Femur (tissue), 1 donor: ENCODE results near the gene SPSB1.

ENCODE experiments used
- DNase-seq: peaks from one replicate; pipeline ENCODE4 v3.0.0-alpha.2; 2017

SPSB1 gene

DNA sequence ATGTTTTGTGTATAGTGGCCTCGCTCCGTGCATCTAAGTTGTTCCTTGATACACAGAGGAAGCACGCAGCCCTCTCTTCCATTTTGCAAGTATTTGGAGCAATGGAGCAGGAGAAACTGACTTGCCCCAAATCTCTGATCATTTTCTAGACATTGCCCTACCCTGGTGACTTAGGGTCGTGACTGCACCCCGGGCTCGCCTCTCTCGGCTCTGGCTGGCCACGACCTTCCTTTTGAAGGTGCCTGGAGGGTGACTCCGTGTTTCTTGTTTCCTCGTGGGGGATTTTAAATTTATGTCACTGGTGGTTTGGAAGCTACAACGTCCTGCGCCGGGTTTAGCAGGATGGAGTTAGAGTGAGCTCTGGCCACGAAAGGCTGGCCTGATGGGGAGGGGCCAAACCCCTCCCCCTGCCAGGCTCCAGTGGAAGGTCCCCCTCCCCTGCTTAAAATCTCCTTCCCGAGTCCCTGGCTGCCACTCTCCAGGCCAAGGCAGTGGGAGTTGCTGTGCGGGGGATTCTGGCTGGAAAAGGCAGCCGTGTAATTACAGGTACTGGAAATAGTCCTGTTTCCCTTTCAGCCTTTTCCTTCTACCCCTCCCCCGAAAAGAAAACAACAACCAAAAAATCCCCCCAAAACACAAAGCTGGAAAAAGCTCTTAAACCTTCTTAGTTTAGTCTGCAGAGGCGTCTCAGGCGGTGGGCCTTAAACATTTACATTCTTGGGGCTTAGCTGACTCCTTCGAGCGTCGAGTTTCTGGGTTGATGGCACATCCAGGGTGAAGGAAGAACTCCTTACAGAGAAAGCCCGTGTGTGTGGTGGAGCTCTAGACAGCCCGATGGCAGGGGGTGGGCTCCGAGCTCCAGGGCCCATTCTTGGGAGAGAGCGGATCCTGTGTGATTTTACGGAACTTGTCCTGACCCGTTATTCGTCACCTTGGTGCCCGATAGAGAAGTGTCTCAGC lies 28.1 kb downstream of the SPSB1 start:
- DNase-seq, result no peak

DNA sequence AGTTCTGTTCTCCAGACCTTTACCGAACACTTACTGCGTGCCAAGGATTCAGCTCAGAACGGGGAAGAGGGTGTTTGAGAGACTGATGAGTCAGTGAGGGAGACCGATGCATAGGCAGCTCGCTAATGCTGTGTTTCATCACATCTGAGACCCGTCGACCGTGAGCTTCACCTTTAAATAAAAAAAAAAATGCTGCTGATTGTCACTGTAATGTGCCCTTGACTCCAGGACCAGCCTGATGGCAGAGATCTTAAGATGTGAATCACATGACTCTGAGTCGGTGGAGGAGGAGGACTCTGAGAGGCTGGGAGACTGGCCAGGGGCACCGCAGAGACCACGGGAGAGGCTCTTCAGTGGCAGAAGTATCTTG lies 28.8 kb downstream of the SPSB1 start:
- DNase-seq, result no peak

DNA sequence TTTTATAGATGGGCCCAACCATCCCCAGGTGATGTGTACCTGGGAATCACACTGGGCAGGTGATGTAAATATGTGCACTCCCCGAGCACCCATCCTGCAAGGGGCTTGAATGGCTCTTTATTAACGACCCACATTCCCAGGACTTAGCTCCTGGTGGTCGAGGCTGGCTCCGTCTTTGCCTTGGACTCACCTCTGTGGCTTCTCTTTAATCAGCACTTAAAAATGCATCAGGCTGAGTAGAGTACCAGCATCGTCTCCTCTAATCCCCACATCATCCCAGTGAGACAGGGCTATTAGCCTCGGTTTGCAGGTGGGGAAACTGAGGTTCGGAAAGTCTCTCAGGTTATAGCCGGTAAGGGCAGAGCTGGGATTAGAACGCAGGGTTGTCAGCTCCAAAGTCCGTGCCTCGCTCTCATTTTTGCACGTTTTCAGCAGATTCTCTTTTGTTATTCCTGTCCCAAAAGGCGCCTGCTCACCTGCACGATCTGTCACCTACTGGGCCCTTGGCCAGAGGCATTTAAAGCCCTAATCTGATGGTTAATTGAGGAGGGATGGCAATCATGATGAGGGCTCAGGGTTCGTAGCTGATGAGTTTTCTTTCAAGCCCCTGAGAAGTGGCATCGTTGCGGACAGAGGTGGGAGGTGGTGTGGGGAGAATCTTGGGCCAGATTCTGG lies 29.4 kb downstream of the SPSB1 start:
- no peak for DNase-seq

DNA sequence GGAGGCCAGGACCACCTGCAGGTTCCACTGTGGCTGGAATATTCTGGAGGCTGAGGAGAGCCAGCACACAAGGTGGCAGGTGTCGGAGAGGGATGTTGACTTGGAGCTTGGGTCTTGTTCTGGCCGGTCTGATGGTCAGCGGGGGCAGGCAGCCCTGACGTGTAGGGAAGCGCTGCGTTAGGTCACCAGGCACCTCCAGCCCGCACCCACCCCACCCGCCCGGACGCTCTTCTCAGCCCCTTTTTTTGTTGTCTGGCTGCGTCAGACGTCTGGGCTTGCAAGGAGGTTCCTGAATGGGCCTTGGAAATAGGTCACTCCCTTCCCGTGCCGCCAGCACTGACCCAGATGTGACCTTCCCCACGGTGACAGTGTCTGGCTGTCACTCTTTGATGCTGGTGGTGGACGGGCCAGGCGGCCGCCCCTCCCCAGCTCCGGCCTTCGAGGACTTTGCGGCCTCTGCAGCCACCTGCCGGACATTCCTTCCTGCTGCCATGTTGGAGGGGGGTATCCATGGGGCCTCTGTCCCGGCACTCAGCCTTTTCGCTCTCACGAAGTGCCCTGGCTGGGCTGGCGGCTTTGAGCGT lies 30.1 kb downstream of the SPSB1 start:
- DNase-seq, result no peak

DNA sequence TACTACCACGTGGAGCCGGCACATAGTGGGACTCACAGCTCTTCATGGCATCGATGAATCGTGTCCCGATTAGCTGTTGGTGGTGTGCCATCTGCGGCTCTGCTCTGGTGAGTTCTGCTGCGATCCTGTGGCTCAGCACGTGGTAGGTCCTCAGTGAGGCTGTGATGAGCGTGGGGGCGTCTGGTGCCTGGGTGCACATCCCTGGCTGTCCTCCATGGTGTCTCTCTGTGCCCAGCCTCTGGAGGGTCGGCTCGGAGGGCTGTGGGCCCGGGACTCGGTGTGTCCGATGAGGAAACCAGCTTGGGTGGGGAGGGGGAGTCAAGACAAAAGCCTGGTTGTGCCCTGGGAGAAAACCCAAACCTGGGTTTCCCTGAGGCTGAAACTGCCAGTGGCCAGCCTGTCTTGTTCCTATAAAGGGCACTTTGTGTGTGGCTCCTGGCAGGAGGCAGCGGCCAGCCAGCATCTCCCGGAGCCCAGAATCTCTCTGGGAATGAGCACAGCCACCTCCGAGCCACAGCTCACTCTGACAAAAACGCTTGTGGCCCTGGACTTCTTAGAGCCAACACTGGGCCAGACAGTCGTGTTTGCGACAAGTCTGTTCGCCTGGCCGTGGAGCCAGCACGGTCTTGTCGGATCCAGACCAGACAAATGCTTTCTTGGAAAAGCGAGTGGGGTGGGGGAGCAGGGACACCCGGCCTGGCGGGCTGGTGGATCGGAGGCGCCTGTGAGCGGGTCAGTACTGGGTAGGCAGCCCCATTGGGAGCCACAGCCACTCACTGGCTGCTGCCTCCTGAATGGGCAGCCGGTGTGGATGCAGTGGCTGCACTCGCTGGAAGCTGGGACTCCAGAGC lies 31.8 kb downstream of the SPSB1 start:
- DNase-seq, result no peak

DNA sequence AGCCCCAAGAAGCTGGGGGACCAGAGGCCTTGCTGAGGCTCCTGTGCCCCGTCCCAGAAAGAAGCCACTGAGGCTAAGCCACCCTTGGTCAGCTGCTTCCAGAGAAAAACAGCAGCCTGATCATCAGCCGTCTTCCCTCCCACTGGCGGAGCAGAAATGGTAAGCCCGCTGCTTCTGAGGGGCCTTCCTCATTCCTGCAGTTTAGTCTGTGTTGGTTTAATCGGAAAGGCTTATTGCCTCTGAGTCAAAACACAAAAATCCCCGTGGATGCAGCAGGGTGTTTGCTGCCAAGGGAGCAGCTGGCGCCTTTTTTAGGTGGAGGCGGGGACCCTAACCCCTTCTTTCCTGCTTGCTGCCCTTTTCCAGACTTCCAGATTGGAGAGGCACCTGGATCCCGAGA lies 33.9 kb downstream of the SPSB1 start:
- DNase-seq, result peak; percentile 58

DNA sequence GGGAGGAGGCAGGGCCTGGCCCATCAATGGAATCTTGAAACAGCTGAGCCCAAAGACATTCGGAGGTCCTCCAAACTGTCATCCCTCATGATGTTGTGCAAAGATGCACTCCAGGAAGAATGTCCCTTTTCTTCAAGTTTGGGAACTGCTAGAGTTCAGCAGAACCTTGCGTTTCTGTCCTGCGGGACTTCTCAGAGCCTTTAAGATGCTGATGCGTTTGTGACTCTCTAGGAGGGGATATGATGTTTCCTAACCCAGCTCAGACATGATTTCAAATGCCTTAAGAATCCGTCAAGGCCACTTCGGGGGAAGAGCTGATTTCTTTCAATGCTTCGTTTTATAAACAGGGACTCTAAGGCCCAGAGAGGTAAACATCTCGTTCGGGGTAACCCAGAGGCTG lies 35.5 kb downstream of the SPSB1 start:
- DNase-seq, result no peak

DNA sequence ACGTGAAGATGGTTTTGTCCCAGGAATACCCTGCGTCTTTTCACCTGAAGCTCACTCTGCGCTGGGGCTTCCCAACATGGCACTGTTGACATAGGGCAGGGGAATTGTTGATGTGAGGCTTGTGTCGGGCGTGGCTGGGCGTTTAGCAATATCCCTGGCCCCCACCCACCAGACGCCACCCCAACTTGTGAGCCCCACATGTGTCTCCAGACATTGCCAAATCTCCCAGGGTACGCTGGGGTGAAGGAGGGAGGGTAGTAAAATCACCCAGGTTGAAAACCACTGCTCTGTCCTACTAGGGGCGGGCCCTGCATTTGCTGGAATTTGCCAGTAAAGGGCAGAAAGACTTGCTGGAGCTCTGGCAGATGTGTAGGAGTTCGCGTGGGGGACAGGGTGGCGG lies 36.0 kb downstream of the SPSB1 start:
- DNase-seq, result no peak

DNA sequence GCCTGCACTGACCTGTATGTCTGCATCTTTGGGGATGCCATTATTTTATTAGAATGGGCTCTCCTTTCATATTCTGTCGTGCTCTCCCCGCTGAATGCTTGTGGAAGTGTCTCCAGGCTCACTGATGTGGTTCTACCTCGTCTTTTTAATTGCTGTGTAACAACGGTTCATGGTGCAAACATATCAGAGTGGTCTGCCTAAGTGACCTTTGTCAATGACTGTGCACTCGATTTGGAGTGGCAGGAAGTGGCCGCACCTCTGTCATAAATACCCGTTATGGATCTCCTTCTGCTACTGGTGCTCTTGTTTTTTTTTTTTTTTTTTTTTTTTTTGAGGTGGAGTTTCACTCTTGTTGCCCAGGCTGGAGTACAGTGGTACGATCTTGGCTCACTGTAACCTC lies 38.3 kb downstream of the SPSB1 start:
- DNase-seq, result no peak

DNA sequence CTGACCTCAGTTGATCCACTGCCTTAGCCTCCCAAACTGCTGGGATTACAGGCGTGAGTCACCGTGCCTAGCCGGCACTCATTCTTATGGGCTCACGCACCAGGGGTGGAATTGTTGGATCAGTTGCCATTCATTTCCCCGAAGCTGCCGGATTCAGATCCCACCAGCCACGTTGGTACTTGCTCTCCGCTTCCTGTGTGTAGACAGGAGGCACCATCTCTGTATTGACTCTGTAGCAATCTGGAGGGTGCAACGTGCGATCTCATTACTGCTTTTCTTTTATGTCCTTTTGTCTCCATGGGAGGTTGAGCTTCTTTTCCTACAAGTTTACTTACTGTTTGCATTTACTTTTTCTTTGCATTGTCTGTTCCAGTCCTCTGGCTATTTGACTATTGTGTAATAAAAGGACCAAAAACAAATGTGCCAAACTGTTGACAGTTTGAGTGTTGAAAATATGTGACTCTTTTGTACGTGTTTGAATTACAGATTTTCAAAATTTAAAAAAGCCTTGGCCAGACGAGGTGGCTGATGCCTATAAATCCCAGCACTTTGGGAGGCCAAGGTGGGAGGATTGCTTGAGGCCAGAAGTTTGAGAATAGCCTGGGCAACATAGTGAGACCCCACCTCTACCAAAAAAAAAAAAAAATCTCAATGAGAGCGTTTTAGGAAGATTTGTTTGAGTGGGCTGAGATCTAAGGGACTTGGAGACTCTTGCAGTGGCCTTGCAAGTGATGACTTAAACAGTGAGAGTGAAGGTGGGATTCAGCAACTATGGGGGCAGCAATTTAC lies 39.1 kb downstream of the SPSB1 start:
- DNase-seq, result no peak

DNA sequence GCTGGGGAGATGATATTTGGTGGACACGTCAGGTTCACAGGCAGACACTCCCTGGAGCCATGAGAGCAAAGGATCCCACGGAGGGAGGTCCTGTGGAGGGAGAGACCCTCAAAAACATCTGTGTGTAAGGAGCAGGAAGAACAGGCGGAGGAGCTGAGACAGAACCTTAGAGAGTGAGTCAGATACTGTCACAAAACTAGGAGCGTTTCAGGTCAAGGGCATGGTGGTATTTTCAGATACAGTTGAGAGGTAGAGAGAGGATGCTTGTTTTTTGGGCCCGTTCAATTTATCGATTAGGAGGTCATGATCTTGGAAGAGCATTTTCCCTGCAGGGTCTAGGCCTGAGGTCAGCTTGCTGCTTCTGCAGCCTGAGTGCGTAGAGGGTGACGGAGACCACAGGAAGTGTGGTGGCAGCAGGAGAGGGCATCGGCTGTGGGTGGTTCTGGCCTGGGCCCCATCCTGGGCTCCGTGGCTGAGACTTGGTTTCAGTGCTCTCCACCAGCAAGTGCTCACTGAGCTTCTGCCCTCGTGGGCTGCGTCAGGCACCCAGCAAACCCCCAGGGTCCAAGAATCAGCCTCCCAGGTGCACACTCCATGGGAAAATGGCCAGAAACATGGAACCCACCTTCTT lies 39.9 kb downstream of the SPSB1 start:
- no peak for DNase-seq

DNA sequence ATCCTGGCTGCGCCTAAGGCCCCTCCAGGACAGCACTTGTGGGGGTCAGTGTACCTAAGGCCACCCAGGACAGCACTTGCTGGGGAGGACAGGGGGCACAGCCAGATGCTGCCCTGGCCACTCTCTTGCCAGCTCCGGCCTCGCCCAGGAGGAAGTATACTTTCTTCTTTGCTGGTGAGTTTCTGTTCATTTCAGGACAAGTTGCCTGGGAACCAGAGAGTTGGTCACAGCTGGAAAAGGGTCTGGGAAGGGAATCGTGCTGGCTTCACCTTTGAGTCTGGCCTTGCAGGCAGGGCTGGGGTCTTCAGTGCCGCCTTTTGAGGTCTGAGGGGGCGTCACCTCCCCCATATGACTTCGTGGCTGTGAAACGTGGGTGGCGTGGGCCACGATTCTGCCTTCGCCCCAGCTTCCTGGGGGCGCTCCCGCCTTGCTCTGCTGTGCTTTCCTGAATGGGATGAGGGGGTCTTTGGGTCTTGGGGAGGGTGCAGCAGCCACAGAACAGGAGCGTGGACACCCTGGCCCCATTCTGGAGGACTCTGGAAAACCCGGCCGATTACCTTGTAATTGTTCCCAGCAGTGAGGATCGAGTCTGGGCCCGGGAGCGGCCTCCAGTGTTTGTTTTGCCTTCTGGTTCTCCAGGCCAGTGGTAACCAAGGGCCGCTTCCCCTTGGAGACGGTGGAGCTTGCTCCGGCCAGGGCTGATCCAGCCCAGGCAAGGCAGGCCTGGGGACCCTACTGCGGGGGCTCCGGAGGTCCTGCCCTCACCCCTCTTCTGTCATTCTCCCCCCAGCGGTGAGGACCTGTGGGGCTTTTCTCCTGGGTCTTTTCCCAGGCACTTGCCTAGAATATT lies 45.9 kb downstream of the SPSB1 start:
- peak; percentile 91 for DNase-seq

DNA sequence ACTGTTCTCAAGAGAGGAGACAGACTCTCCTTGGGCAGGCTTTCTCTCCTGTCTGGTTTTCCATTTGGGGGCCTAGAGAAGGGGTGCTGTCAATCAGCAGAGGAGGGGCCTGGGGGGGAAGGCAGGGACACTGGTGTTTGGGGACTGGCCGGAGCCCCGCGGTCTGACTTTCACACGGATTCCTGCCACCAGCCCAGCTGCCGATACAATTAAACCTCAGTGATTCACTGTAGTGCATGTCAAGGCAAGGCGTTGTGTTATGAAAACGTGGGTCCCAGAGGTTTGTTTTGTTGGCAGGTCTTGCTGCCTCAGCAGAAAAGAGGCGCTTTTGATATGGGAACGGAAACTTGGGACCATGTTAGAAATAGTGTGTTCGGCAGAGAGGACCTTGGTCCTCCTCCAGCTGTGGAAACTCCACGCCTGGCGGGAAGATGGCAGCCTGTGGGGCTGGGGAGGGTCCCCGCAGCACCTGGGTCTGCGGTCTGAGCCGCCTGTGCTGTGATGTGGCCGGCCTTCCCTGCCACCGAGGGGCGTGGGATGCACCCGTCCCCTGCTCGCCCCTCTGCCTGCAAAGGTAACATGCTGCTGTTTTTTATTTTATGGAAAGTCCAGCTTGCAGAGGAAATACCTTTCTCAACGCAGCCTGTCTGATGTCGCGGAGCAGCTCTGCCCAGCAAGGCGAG lies 47.6 kb downstream of the SPSB1 start:
- DNase-seq, result peak; percentile 70

DNA sequence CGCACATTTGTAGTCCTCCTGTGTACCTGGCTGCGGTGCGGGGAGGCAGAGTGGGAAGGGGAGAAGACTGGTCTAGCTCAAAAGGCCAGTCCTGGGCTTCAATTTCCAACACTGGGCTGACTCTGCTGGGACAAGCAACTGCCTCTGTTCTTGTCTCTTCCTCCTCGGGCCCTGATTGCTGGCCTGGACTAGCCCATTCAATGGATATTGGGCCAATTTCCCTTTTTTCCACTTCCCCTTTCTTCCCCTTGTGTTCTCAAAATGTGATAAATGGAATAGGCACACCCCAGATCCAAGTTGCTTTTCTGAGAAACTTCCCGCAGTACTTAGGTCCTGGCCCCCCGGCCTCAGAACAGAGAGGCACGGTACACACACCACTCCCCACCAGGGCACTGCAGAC lies 48.2 kb downstream of the SPSB1 start:
- no peak for DNase-seq

DNA sequence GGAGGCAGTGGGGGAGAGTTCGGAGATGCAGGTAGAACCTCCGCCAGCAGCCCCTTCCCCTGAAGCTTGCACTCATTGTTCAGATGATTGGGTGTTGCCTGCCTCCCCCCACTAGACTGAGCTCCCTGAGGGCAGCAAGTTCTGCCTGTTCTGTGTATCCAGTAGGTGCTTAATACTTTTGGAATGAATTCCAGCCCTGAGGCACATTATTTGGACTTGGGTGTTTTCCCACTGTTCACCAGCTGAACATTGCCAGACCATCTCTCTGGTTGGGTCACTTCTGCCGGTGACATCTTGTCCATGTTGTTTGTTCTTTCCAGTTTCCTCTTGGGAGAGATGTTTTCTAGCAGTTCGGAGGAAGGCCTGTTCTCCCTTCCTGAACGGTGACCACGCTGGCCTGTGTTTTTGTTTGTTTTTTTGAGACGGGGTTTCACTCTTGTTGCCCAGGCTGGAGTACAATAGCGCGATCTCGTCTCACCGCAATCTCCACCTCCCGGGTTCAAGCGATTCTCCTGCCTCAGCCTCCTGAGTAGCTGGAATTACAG lies 48.7 kb downstream of the SPSB1 start:
- DNase-seq, result no peak

DNA sequence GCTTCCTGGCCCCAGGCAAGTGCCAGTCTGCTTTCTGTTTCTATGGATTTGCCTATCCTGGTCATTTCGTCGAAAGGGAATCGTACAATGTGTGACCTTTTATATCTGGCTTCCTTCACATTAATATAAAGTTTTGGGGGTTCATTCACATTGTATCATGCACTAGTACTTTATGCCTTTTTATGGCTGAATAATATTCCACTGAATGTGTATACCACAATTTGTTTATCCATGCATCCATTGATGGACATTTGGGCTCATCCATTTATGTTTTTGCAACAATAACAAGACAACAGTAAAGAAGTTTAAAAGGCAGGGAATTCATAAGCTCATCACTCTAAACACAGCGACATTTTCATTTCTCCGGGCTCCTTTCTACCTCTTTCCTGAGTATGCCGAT lies 50.6 kb downstream of the SPSB1 start:
- DNase-seq, result no peak

DNA sequence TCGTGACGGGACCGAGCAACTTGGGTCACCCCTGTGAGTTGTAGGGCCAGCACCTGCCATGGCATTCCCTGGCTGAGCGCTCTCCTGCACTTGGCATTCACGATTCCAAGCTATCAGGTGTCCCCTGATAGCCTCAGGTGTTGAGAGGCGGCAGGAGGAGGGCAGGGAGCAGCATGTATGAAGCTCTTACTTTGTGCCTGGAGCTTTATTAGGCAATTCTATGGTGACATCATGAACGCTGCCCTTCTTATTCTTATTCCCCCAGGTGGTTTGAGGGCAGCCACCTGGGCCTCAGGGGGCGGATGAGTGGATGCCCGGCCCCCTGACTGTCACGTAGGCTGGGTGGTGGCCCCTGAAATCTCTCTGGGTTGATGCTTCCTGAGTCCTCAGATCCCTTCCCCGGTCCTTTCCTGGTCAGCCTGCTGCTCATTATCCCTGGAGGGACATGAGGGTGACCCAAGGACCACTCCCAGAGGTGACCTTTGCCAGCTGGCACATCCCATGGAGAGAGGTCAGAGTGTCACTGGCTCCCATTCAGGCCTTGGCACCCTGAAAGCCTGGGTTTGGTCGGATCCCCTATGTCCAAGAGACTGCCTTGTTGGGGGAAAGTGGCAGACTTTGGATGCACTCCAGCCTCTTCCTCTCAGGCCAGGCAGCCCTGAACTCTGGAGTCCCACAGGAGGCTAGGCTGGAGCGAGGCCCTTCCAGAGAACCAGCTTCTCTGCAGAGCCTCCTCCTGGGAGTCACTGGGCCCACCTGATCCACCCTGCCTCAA lies 51.9 kb downstream of the SPSB1 start:
- no peak for DNase-seq

DNA sequence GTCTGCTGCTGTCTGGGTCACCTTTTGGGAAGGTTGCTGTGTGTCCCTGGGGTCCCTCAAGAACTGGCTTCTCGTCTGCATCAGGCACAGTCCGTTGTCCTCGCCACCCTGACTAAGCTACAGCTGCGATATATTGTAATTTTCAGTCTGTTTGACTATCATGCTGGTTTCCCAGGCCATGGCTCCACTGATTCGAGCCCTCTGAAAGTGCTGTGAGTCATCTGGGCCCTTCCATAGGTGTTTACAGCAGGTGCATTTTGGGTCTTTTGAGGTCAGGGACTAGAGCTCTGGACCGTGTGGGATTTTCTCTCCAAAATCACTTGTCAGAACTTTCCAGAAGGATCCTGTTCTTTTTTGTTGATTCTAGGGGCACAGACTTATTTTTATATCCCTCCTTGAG lies 52.8 kb downstream of the SPSB1 start:
- DNase-seq, result no peak

DNA sequence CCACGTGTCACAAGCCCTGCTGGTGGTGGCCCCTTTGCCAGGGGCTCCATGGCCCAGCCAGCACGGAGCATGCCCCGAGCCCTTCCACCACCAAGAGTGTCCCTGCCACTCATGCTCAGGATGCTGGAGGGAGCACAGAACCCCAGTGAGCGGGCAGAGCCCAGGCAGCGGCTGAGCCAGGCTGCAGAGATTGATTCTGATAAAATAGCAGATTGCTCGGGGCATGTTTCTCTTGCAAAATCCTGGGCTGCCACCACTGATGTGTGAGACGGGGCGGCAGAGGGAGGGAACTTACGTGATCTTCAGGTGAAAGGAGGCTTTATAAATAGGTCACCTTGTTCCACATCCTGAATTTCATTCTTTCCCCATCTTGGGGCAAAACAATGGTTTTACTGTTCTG lies 53.2 kb downstream of the SPSB1 start:
- DNase-seq, result no peak
